HCT116 (cell line): ENCODE measurements around the gene TAC1. TPM values are rescaled to one million over a fixed set of nuclear protein-coding genes. Genes with fewer than 3 reads are reported as not detected.

Source experiments
- ATAC-seq: fragments of 200-7000 bp; cut with Tn5 transposase; 2 replicates; pipeline ENCODE4 v1.9.1; 2020; ENCODE audit warnings: mild to moderate bottlenecking, moderate library complexity
- BruUV-seq: library from RNA; stranded (reverse); fragments of 400-500 nt; replicated peaks from 2 replicates; lab custom pipeline; 2021; lab: Mats Ljungman, UMichigan
- CTCF ChIA-PET: fragments of 300-600 bp; sonication (Branson Sonifier 250); formaldehyde crosslinking; loops from one replicate; lab custom pipeline; 2021; ENCODE audit warnings: antibody characterized with exemption; lab: Charles Lee
- POLR2A ChIA-PET: fragments of 300-600, 350-600 bp; sonication (Branson Sonifier 250); formaldehyde crosslinking; loops from one replicate; lab custom pipeline; 2021; ENCODE audit warnings: antibody characterized with exemption; lab: Charles Lee
- RAD21 ChIA-PET, 2 experiments: fragments of 300-600 bp; sonication (Branson Sonifier 250); formaldehyde crosslinking; loops; one replicate each; lab custom pipeline; 2023; ENCODE audit warnings: low total read pairs in 2 of 2; ENCODE audit not compliant: uncharacterized antibody in 2 of 2, unreplicated experiment in 2 of 2, low non-redundant PET in 1 of 2; lab: Charles Lee
- DNase-seq: peaks from one replicate; pipeline ENCODE4 v3.0.0-alpha.2; 2010; ENCODE audit warnings: low read depth, low spot score
- H2AFZ ChIP-seq: fragments of 200-600 bp; shearing (Covaris generic), sonication (generic); 2 replicates; pipeline ENCODE4 v1.6.1; 2017; ENCODE audit warnings: low read depth, mixed run types, mixed read lengths, antibody characterized with exemption, low read length; ENCODE audit not compliant: poor library complexity, severe bottlenecking
- H3K27ac ChIP-seq: 2 replicates; pipeline ENCODE4 v1.5.1; 2012; ENCODE audit warnings: low read depth, low read length
- H3K27me3 ChIP-seq: fragments of 200-600 bp; sonication (generic); 2 replicates; pipeline ENCODE4 v1.6.1; 2016; ENCODE audit warnings: mixed run types, low read length, mixed read lengths; ENCODE audit not compliant: insufficient read depth
- H3K36me3 ChIP-seq, 2 experiments: fragments of 200-500 bp in 1 of 2; fragments of 200-600 bp in 1 of 2; sonication (Bioruptor generic) in 1 of 2; sonication (generic) in 1 of 2; 2 replicates each; pipeline versions ENCODE4 v1.5.1 to v1.6.1; 2014 to 2016; ENCODE audit warnings: low read length in 2 of 2, inconsistent platforms in 1 of 2, mixed read lengths in 1 of 2, mixed run types in 1 of 2; ENCODE audit not compliant: insufficient read depth in 2 of 2, control insufficient read depth in 1 of 2
- H3K4me1 ChIP-seq, 2 experiments: fragments of 200-600 bp in 1 of 2; sonication (generic) in 1 of 2; 2 replicates each; pipeline versions ENCODE4 v1.5.1 to v1.6.1; 2012 to 2017; ENCODE audit warnings: low read length in 2 of 2, inconsistent platforms in 1 of 2, mild to moderate bottlenecking in 1 of 2, mixed read lengths in 1 of 2, mixed run types in 1 of 2, moderate library complexity in 1 of 2; ENCODE audit not compliant: insufficient read depth in 2 of 2, control insufficient read depth in 1 of 2
- H3K4me2 ChIP-seq: fragments of 200-600 bp; sonication (generic); 2 replicates; pipeline ENCODE4 v1.6.1; 2017; ENCODE audit warnings: mixed run types, low read length, mixed read lengths
- H3K4me3 ChIP-seq, 2 experiments: fragments of 200-600 bp in 1 of 2; sonication (generic) in 1 of 2; replicated peaks in 1 of 2; 2 replicates each; pipeline ENCODE4 v1.5.1; 2011 to 2016; ENCODE audit warnings: low read length in 2 of 2, control low read depth in 1 of 2, low read depth in 1 of 2, mild to moderate bottlenecking in 1 of 2, mixed read lengths in 1 of 2, mixed run types in 1 of 2
- H3K79me2 ChIP-seq: fragments of 200-600 bp; sonication (generic); 2 replicates; pipeline ENCODE4 v1.6.1; 2017; ENCODE audit warnings: mild to moderate bottlenecking, mixed run types, low read length, moderate library complexity, mixed read lengths; ENCODE audit not compliant: insufficient read depth
- H3K9ac ChIP-seq: fragments of 200-600 bp; sonication (generic); 2 replicates; pipeline ENCODE4 v1.6.1; 2016; ENCODE audit warnings: low read length, mixed read lengths
- H3K9me2 ChIP-seq: fragments of 200-600 bp; sonication (generic), shearing (Covaris generic); 2 replicates; pipeline ENCODE4 v1.6.1; 2017; ENCODE audit warnings: mixed run types, mild to moderate bottlenecking, moderate library complexity; ENCODE audit not compliant: insufficient read depth
- H3K9me3 ChIP-seq, 2 experiments: fragments of 200-500 bp in 1 of 2; fragments of 200-600 bp in 1 of 2; sonication (Bioruptor generic) in 1 of 2; sonication (generic) in 1 of 2; 2 replicates each; pipeline ENCODE4 v1.6.1; 2014 to 2017; ENCODE audit warnings: low read length in 2 of 2, mixed read lengths in 2 of 2, inconsistent platforms in 1 of 2, low read depth in 1 of 2, mild to moderate bottlenecking in 1 of 2, mixed run types in 1 of 2, moderate library complexity in 1 of 2; ENCODE audit not compliant: control insufficient read depth in 1 of 2, insufficient read depth in 1 of 2
- H4K20me1 ChIP-seq: fragments of 200-600 bp; sonication (generic), shearing (Covaris generic); 2 replicates; pipeline ENCODE4 v1.6.1; 2017; ENCODE audit warnings: mixed run types, mild to moderate bottlenecking, moderate library complexity; ENCODE audit not compliant: insufficient read depth
- CBX3 ChIP-seq: IDR thresholded peaks from 2 replicates; pipeline ENCODE4 v1.6.1; 2012; ENCODE audit warnings: low read depth
- CEBPB ChIP-seq: IDR thresholded peaks from 2 replicates; pipeline ENCODE4 v1.6.1; 2012; ENCODE audit warnings: low read depth
- EGR1 ChIP-seq: IDR thresholded peaks from 2 replicates; pipeline ENCODE4 v1.6.1; 2012; ENCODE audit warnings: low read depth
- EZH2 ChIP-seq: fragments of 200-600 bp; sonication (generic); IDR thresholded peaks from 2 replicates; pipeline ENCODE4 v1.6.1; 2017; ENCODE audit warnings: antibody characterized with exemption, mixed run types
- EZH2phosphoT487 ChIP-seq: fragments of 200-600 bp; IDR thresholded peaks from 2 replicates; pipeline ENCODE4 v1.6.1; 2018; ENCODE audit warnings: antibody characterized with exemption, borderline replicate concordance
- FOSL1 ChIP-seq: IDR thresholded peaks from 2 replicates; pipeline ENCODE4 v1.6.1; 2012; ENCODE audit warnings: low read depth
- POLR2A ChIP-seq: IDR thresholded peaks from 2 replicates; pipeline ENCODE4 v1.7.0; 2011; ENCODE audit warnings: borderline replicate concordance; ENCODE audit not compliant: insufficient read depth, insufficient read length; ENCODE audit errors: extremely low read depth
- POLR2AphosphoS5 ChIP-seq: IDR thresholded peaks from 2 replicates; pipeline ENCODE4 v1.6.1; 2011; ENCODE audit warnings: mild to moderate bottlenecking, low read depth, low read length, moderate library complexity
- RAD21 ChIP-seq: IDR thresholded peaks from 2 replicates; pipeline ENCODE4 v1.6.1; 2012; ENCODE audit warnings: low read depth, mild to moderate bottlenecking
- SIN3A ChIP-seq: IDR thresholded peaks from 2 replicates; pipeline ENCODE4 v1.6.1; 2012; ENCODE audit warnings: low read depth
- SP1 ChIP-seq: IDR thresholded peaks from 2 replicates; pipeline ENCODE4 v1.6.1; 2012; ENCODE audit warnings: low read depth
- SRF ChIP-seq: IDR thresholded peaks from 2 replicates; pipeline ENCODE4 v1.6.1; 2012; ENCODE audit warnings: low read depth
- TCF7L2 ChIP-seq: IDR thresholded peaks from 2 replicates; pipeline ENCODE4 v1.7.0; 2011; ENCODE audit warnings: borderline replicate concordance, inconsistent platforms; ENCODE audit not compliant: insufficient read depth, insufficient read length; ENCODE audit errors: extremely low read depth
- YY1 ChIP-seq: IDR thresholded peaks from 2 replicates; pipeline ENCODE4 v1.6.1; 2011; ENCODE audit warnings: low read length, low read depth, moderate library complexity, mild to moderate bottlenecking; ENCODE audit not compliant: insufficient replicate concordance; ENCODE audit errors: extremely low read depth
- ZFX ChIP-seq: fragments of 450-650 bp; IDR thresholded peaks from 2 replicates; pipeline ENCODE4 v1.6.1; 2017
- ZNF274 ChIP-seq: fragments of 200-500 bp; sonication (Bioruptor generic); IDR thresholded peaks from 2 replicates; pipeline ENCODE4 v1.6.1; 2014; ENCODE audit warnings: mild to moderate bottlenecking, low read depth, low read length, inconsistent platforms
- intact Hi-C: fragments of 100-400 bp; cut with micrococcal nuclease; formaldehyde crosslinking; loops from 2 replicates; pipeline ENCODE4 v1.10.0; 2022
- total RNA-seq: library from RNA; stranded (reverse); gene quantifications from one replicate; pipeline ENCODE4 v1.2.1, GENCODE V29; 2021; ENCODE audit not compliant: unreplicated experiment
- TF ChIP-seq, protein P1 (sequence below): IDR thresholded peaks from 2 replicates; pipeline ENCODE4 v1.6.1; 2012
- TF ChIP-seq, protein P2 (sequence below): IDR thresholded peaks from 2 replicates; pipeline ENCODE4 v1.6.1; 2012
- TF ChIP-seq, protein P3 (sequence below): IDR thresholded peaks from 2 replicates; pipeline ENCODE4 v1.6.1; 2011; ENCODE audit warnings: mild to moderate bottlenecking, low read length, moderate library complexity; ENCODE audit not compliant: insufficient replicate concordance; ENCODE audit errors: extremely low read depth

The TAC1 gene
- total RNA-seq, 1 experiment from 2014 or later, result not detected

DNA sequence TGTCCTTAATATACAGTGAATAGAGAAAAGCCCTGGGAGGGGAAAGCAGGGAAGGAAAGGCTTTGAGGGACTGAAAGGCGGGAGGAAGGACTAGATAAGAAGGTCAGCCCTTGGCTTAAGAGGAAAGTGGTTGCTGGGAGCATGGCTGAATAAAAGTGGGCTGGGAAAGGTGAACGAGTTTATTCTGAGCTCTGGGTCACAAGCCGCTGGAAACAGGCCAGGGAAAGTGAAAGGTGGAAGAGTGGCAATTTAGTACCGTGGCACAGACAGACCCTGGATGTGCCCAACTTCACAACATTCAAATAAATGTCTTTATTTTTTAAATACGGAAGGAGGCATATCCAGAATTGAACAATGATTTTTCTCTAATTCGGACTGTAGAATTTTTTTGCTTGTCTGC is 39.7 kb downstream of the TAC1 start:
- Histone ChIP-seq H3K4me2 (no peak overlapping the region), H3K27ac (no peak overlapping the region), H2AFZ (no peak overlapping the region), H3K9me2 (no peaks in the 10 kb centered on the region), H4K20me1 (no peaks in the 10 kb centered on the region), H3K9ac (no peak overlapping the region), H3K9me3 (no peaks in the 10 kb centered on the region), H3K79me2 (no peaks in the 10 kb centered on the region), H3K27me3 (no peaks in the 10 kb centered on the region; the same call in 1 of the 2 replicates), H3K36me3 (no peaks in the 10 kb centered on the region), H3K4me1 (no peaks in the 10 kb centered on the region; a peak in 1 of 4 replicates), H3K4me3 (no peak overlapping the region)
- POLR2A ChIA-PET, result no interaction called here
- ATAC-seq (no peak), DNase-seq (no peak)
- RAD21 ChIA-PET, result no interaction called here
- intact Hi-C loops, result no loop called here
- TF ChIP-seq SRF (no peak), ZFX (no peak), YY1 (no peak), CEBPB (no peak), TCF7L2 (no peak), POLR2A (no peak), ZNF274 (no peak), EZH2 (no peak), POLR2AphosphoS5 (no peak), SIN3A (no peak), SP1 (no peak), FOSL1 (no peak), EGR1 (no peak), CBX3 (no peak), EZH2phosphoT487 (no peak), RAD21 (no peak)
- TF ChIP-seq, protein P1, sequence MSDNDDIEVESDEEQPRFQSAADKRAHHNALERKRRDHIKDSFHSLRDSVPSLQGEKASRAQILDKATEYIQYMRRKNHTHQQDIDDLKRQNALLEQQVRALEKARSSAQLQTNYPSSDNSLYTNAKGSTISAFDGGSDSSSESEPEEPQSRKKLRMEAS, result no peak
- TF ChIP-seq, protein P2, sequence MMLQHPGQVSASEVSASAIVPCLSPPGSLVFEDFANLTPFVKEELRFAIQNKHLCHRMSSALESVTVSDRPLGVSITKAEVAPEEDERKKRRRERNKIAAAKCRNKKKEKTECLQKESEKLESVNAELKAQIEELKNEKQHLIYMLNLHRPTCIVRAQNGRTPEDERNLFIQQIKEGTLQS, result no peak
- TF ChIP-seq, protein P3, sequence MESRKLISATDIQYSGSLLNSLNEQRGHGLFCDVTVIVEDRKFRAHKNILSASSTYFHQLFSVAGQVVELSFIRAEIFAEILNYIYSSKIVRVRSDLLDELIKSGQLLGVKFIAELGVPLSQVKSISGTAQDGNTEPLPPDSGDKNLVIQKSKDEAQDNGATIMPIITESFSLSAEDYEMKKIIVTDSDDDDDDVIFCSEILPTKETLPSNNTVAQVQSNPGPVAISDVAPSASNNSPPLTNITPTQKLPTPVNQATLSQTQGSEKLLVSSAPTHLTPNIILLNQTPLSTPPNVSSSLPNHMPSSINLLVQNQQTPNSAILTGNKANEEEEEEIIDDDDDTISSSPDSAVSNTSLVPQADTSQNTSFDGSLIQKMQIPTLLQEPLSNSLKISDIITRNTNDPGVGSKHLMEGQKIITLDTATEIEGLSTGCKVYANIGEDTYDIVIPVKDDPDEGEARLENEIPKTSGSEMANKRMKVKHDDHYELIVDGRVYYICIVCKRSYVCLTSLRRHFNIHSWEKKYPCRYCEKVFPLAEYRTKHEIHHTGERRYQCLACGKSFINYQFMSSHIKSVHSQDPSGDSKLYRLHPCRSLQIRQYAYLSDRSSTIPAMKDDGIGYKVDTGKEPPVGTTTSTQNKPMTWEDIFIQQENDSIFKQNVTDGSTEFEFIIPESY, result no peak
- no TSS peak for BruUV-seq
- CTCF ChIA-PET, result no interaction called here
